HepG2 (cell line): ENCODE results near the gene SAP25. TPM values are rescaled to one million over a fixed set of nuclear protein-coding genes. Genes with fewer than 3 reads are reported as not detected.

Experiments used
- ATAC-seq: fragments of 200-7000 bp; cut with Tn5 transposase; 3 replicates; pipeline ENCODE4 v1.9.1; 2020; ENCODE audit warnings: mild to moderate bottlenecking, moderate library complexity
- BruUV-seq: library from RNA; stranded (reverse); fragments of 400-500 nt; replicated peaks from 2 replicates; lab custom pipeline; 2021; lab: Mats Ljungman, UMichigan
- CTCF ChIA-PET: fragments of 300-600 bp; formaldehyde crosslinking; extraction: SDS; loops from one replicate; lab custom pipeline; 2021; ENCODE audit warnings: low total read pairs, inconsistent platforms, low intra/inter-chr PET ratio; lab: Yijun Ruan, JAX
- POLR2A ChIA-PET: fragments of 350-600 bp; sonication (Branson Sonifier 250); formaldehyde crosslinking; loops from one replicate; lab custom pipeline; 2020; ENCODE audit warnings: antibody characterized with exemption, inconsistent platforms; lab: Yijun Ruan, JAX
- DNase-seq: peaks from one replicate; pipeline ENCODE4 v3.0.0-alpha.2; 2015; ENCODE audit warnings: low spot score
- FAIRE-seq: peaks from 3 replicates; lab custom pipeline; 2011; peaks lifted over from hg19 to GRCh38; lab: Jason Lieb, UNC
- H2AFZ ChIP-seq: one replicate; pipeline ENCODE4 v1.6.1; 2011; ENCODE audit warnings: low read length, inconsistent platforms
- H3K27ac ChIP-seq: fragments of 300-600 bp; 3 replicates; pipeline ENCODE4 v1.8.0; 2011; ENCODE audit warnings: mixed run types, mild to moderate bottlenecking, mixed read lengths, low read length, inconsistent platforms; ENCODE audit not compliant: insufficient read depth; ENCODE audit errors: extremely low read length
- H3K27me3 ChIP-seq, 2 experiments: fragments of 200-600 bp in 1 of 2; 2 replicates in 1 of 2; 3 replicates in 1 of 2; pipeline versions ENCODE4 v1.6.0 to v1.8.0; 2011; ENCODE audit warnings: low read length in 2 of 2, mild to moderate bottlenecking in 2 of 2, moderate library complexity in 2 of 2, inconsistent platforms in 1 of 2; ENCODE audit not compliant: insufficient read depth in 2 of 2, control insufficient read depth in 1 of 2
- H3K36me3 ChIP-seq, 2 experiments: fragments of 200-600 bp in 1 of 2; replicated peaks in 1 of 2; 2 replicates in 1 of 2; 3 replicates in 1 of 2; pipeline versions ENCODE4 v1.5.1 to v1.8.0; 2011; ENCODE audit warnings: low read length in 2 of 2, inconsistent platforms in 1 of 2; ENCODE audit not compliant: insufficient read depth in 2 of 2, control insufficient read depth in 1 of 2
- H3K4me1 ChIP-seq: 2 replicates; pipeline ENCODE4 v1.5.1; 2012; ENCODE audit warnings: low read length, inconsistent platforms; ENCODE audit not compliant: insufficient read depth
- H3K4me2 ChIP-seq: 2 replicates; pipeline ENCODE4 v1.6.0; 2011; ENCODE audit warnings: low read depth, low read length, inconsistent platforms
- H3K4me3 ChIP-seq, 3 experiments: fragments of 200-600 bp in 1 of 3; sonication (generic), shearing (Covaris generic) in 1 of 3; replicated peaks in 1 of 3; 2 replicates each; pipeline ENCODE4 v1.5.1; 2011 to 2016; ENCODE audit warnings: low read length in 3 of 3, inconsistent platforms in 2 of 3, low read depth in 2 of 3, mild to moderate bottlenecking in 2 of 3, control low read depth in 1 of 3, mixed read lengths in 1 of 3; ENCODE audit not compliant: insufficient read depth in 1 of 3
- H3K79me2 ChIP-seq: one replicate; pipeline ENCODE4 v1.6.1; 2011; ENCODE audit warnings: low read length, inconsistent platforms; ENCODE audit not compliant: insufficient read depth
- H3K9ac ChIP-seq: 2 replicates; pipeline ENCODE4 v1.6.0; 2011; ENCODE audit warnings: mild to moderate bottlenecking, low read depth, low read length, inconsistent platforms; ENCODE audit not compliant: insufficient read depth
- H3K9me3 ChIP-seq: 2 replicates; pipeline ENCODE4 v1.5.1; 2012; ENCODE audit warnings: mild to moderate bottlenecking, low read length
- H4K20me1 ChIP-seq: 2 replicates; pipeline ENCODE4 v1.6.0; 2011; ENCODE audit warnings: inconsistent platforms, mild to moderate bottlenecking, low read length, moderate library complexity; ENCODE audit not compliant: insufficient read depth
- ATF3 ChIP-seq: sonication (generic); formaldehyde crosslinking; IDR thresholded peaks from 2 replicates; pipeline ENCODE4 v1.4.0; 2020; ENCODE audit warnings: missing genetic modification reagents
- CBFB ChIP-seq: sonication (generic); formaldehyde crosslinking; IDR thresholded peaks from 2 replicates; pipeline ENCODE4 v1.4.0; 2020; ENCODE audit warnings: missing genetic modification reagents
- CHD4 ChIP-seq: fragments of 200-600 bp; sonication (generic); IDR thresholded peaks from 2 replicates; pipeline ENCODE4 v1.7.0; 2017; ENCODE audit warnings: mild to moderate bottlenecking, low read length, borderline replicate concordance
- MEIS2 ChIP-seq: sonication (generic); formaldehyde crosslinking; IDR thresholded peaks from 2 replicates; pipeline ENCODE4 v1.9.0; 2021; ENCODE audit warnings: mild to moderate bottlenecking, missing genetic modification reagents
- NCOR1 ChIP-seq: fragments of 200-600 bp; sonication (generic); IDR thresholded peaks from 2 replicates; pipeline ENCODE4 v1.7.0; 2017; ENCODE audit warnings: antibody characterized with exemption, low read length, borderline replicate concordance
- NFYB ChIP-seq: sonication (generic); formaldehyde crosslinking; IDR thresholded peaks from 2 replicates; pipeline ENCODE4 v1.4.0; 2020; ENCODE audit warnings: missing genetic modification reagents
- THRA ChIP-seq: sonication (generic); formaldehyde crosslinking; IDR thresholded peaks from 2 replicates; pipeline ENCODE4 v1.4.0; 2020; ENCODE audit warnings: missing genetic modification reagents, borderline replicate concordance
- ZBTB10 ChIP-seq: sonication (generic); formaldehyde crosslinking; IDR thresholded peaks from 2 replicates; pipeline ENCODE4 v1.4.0; 2020; ENCODE audit warnings: missing genetic modification reagents, borderline replicate concordance
- ZBTB7B ChIP-seq: sonication (generic); formaldehyde crosslinking; IDR thresholded peaks from 2 replicates; pipeline ENCODE4 v1.4.0; 2020; ENCODE audit warnings: missing genetic modification reagents
- ZFP1 ChIP-seq: IDR thresholded peaks from 2 replicates; pipeline ENCODE4 v1.6.1; 2016
- ZNF17 ChIP-seq: sonication (generic); formaldehyde crosslinking; IDR thresholded peaks from 2 replicates; pipeline ENCODE4 v1.5.0; 2020; ENCODE audit warnings: mild to moderate bottlenecking, missing genetic modification reagents
- ZNF224 ChIP-seq: sonication (generic); formaldehyde crosslinking; IDR thresholded peaks from 2 replicates; pipeline ENCODE4 v1.5.0; 2020; ENCODE audit warnings: mild to moderate bottlenecking, missing genetic modification reagents
- ZNF501 ChIP-seq: sonication (generic); formaldehyde crosslinking; IDR thresholded peaks from 2 replicates; pipeline ENCODE4 v1.5.1; 2020; ENCODE audit warnings: mild to moderate bottlenecking, moderate library complexity, missing genetic modification reagents
- ZNF570 ChIP-seq: sonication (generic); formaldehyde crosslinking; IDR thresholded peaks from 2 replicates; pipeline ENCODE4 v1.4.0; 2020; ENCODE audit warnings: mild to moderate bottlenecking, missing genetic modification reagents, borderline replicate concordance
- ZNF572 ChIP-seq: sonication (generic); formaldehyde crosslinking; IDR thresholded peaks from 2 replicates; pipeline ENCODE4 v1.5.1; 2020; ENCODE audit warnings: mild to moderate bottlenecking, missing genetic modification reagents
- ZNF589 ChIP-seq: sonication (generic); formaldehyde crosslinking; conservative IDR thresholded peaks from 2 replicates; pipeline ENCODE4 v1.8.0; 2022; ENCODE audit warnings: mild to moderate bottlenecking, moderate library complexity, missing genetic modification reagents
- WGBS: methylation state at CpG from one replicate; pipeline ENCODE4 v1.1.6; 2017; ENCODE audit warnings: low lambda C conversion rate; 5-methylcytosine and 5-hydroxymethylcytosine counted together
- in situ Hi-C: cut with HindIII; loops from 2 replicates; pipeline ENCODE4 v1.10.0; 2017; ENCODE audit warnings: low pct_unique_long_range_greater_than_20kb; ENCODE audit not compliant: extremely low pct_ligation_motif_present
- intact Hi-C: fragments of 100-400 bp; cut with micrococcal nuclease; formaldehyde crosslinking; loops from one replicate; pipeline ENCODE4 v1.10.0; 2022; ENCODE audit not compliant: unreplicated experiment
- polyA plus RNA-seq, 8 experiments: library from polyadenylated mRNA; depleted of rRNA in 3 of 8; stranded (reverse) in 7 of 8; unstranded in 1 of 8; fragments of >200 nt; fragmentation: Illumina TruSeq in 4 of 8; extraction: Trizol in 4 of 8; gene quantifications; 2 replicates each; pipeline versions ENCODE4 v1.2.1 to v1.2.3, GENCODE V29; 2011 to 2016; ENCODE audit warnings: low read depth in 4 of 8, missing spikeins in 1 of 8, mixed read lengths in 1 of 8; ENCODE audit not compliant: insufficient read depth in 1 of 8
- total RNA-seq, 5 experiments: library from RNA; depleted of rRNA; stranded (reverse); fragments of >200 nt; fragmentation: Illumina TruSeq; extraction: Trizol; gene quantifications; 2 replicates each; pipeline ENCODE4 v1.2.3, GENCODE V29; 2016; ENCODE audit warnings: low read depth in 1 of 5
- TF ChIP-seq, protein P1 (sequence below): sonication (generic); formaldehyde crosslinking; IDR thresholded peaks from 2 replicates; pipeline ENCODE4 v1.5.1; 2020; ENCODE audit warnings: mild to moderate bottlenecking, missing genetic modification reagents, borderline replicate concordance
- TF ChIP-seq, protein P2 (sequence below): sonication (generic); formaldehyde crosslinking; IDR thresholded peaks from 2 replicates; pipeline ENCODE4 v1.8.1; 2023; ENCODE audit warnings: mild to moderate bottlenecking, moderate library complexity, missing genetic modification reagents

SAP25 gene
- total and polyA plus RNA-seq, 2 of the 13 experiments (the other 11 are each of a cell fraction or from before 2014, with no cell fraction given) = 0.15 to 0.20 TPM

GRCh38 chr7:100544967-100545359, 28.7 kb downstream of the SAP25 start:
- peak overlapping the region; percentile 86 for H3K4me2 ChIP-seq
- H3K27ac ChIP-seq = peak overlapping the region; percentile 94
- 0% methylated on average over 1 of the region's 1 CpG for WGBS
- no peaks in the 10 kb centered on the region for H3K9me3 ChIP-seq
- peaks cover 4 to 26% of the 10 kb centered on the region in 2 experiments for H3K36me3 ChIP-seq
- peak overlapping the region; percentile 17 to 39 (median 23); a peak in 4 of 6 replicates for H3K4me3 ChIP-seq
- BruUV-seq = TSS peak; percentile 33
- intact Hi-C loops = loop anchor here (1.0 kb wide), 1 partner anchor 52 kb away; no protein-coding TSS in a partner anchor
- peaks cover 87% of the 10 kb centered on the region for H3K4me1 ChIP-seq
- peak; percentile 68 for FAIRE-seq
- POLR2A ChIA-PET = interaction anchor here (1.2 to 2.7 kb wide), 11 partner anchors 10 to 345 kb away, joined by 3 to 19 read pairs (median 6); partner anchors contain the start of genes FBXO24, LRCH4, MEPCE and TSC22D4
- in situ Hi-C loops = no loop called here
- DNase-seq = peak; percentile 86
- H4K20me1 ChIP-seq = no peaks in the 10 kb centered on the region
- H3K79me2 ChIP-seq = peaks cover 77% of the 10 kb centered on the region
- H2AFZ ChIP-seq = no peak overlapping the region
- no peaks in the 10 kb centered on the region for H3K27me3 ChIP-seq
- H3K9ac ChIP-seq = peak overlapping the region; percentile 76
- no peak for ATAC-seq
- CTCF ChIA-PET = no interaction called here
- TF ChIP-seq, protein P1, sequence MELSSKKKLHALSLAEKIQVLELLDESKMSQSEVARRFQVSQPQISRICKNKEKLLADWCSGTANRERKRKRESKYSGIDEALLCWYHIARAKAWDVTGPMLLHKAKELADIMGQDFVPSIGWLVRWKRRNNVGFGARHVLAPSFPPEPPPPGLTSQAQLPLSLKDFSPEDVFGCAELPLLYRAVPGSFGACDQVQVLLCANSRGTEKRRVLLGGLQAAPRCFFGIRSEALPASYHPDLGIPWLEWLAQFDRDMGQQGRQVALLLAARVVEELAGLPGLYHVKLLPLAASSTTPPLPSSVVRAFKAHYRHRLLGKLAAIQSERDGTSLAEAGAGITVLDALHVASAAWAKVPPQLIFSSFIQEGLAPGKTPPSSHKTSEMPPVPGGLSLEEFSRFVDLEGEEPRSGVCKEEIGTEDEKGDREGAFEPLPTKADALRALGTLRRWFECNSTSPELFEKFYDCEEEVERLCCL (CRISPR knock-in tag) = peak; percentile 31; the same call in 1 of the 2 replicates
- TF ChIP-seq ZNF17 (CRISPR knock-in tag) (no peak), MEIS2 (CRISPR knock-in tag) (no peak), ZNF501 (no peak), ZBTB7B (CRISPR knock-in tag) (no peak), CHD4 (no peak), ZFP1 (CRISPR knock-in tag) (no peak), NCOR1 (no peak), ZNF572 (CRISPR knock-in tag) (no peak), ZNF224 (CRISPR knock-in tag) (no peak), THRA (CRISPR knock-in tag) (0 out of 2 replicates have a peak, but pooled peaks have one; percentile 13), ATF3 (CRISPR knock-in tag) (no peak), NFYB (CRISPR knock-in tag) (no peak), CBFB (CRISPR knock-in tag) (no peak), ZBTB10 (CRISPR knock-in tag) (no peak), ZNF589 (CRISPR knock-in tag) (no peak), ZNF570 (no peak)
- TF ChIP-seq, protein P2, sequence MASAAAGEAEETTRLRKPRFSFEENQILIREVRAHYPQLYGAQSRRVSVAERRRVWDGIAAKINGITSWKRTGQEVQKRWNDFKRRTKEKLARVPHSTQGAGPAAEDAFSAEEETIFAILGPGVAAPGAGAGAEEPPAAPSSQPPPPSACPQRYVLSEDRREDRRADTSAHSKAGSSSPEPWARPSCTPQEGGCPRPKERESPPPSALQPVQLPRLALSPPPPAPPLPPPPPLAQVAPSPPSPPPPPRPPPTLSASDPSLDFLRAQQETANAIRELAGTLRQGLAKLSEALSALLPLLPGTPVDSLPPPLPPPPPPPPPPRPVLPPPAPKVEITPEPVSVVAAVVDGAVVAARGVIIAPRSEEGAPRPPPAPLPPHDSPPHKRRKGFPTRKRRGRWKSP (CRISPR knock-in tag) = 0 out of 2 replicates have a peak, but pooled peaks have one; percentile 21
